H1 (cell line): ENCODE measurements around the gene DHRS7B. TPM values are rescaled to one million over a fixed set of nuclear protein-coding genes. Genes with fewer than 3 reads are reported as not detected.

Experiments
- ATF3 ChIP-seq: IDR thresholded peaks from 2 replicates; pipeline ENCODE4 v1.6.1; 2011; ENCODE audit warnings: low read depth, mild to moderate bottlenecking, low read length; ENCODE audit not compliant: insufficient read depth
- CBX5 ChIP-seq: fragments of 300-800, 300-1000 bp; sonication (generic); IDR thresholded peaks from 2 replicates; pipeline ENCODE4 v1.7.1; 2016; ENCODE audit warnings: antibody characterized with exemption, low read length, low read depth
- CBX8 ChIP-seq: fragments of 300-800, 300-1000 bp; sonication (generic); IDR thresholded peaks from 2 replicates; pipeline ENCODE4 v1.7.1; 2016; ENCODE audit warnings: low read depth, low read length, borderline replicate concordance
- CHD1 ChIP-seq: IDR thresholded peaks from 2 replicates; pipeline ENCODE4 v1.6.1; 2012; ENCODE audit warnings: low read depth, low read length, improper control_type of control experiment
- EP300 ChIP-seq, 2 experiments: IDR thresholded peaks; 1 replicate in 1 of 2; 2 replicates in 1 of 2; pipeline ENCODE4 v1.6.1; 2011 to 2012; ENCODE audit warnings: low read depth in 2 of 2, low read length in 2 of 2, mild to moderate bottlenecking in 2 of 2, borderline replicate concordance in 1 of 2, inconsistent platforms in 1 of 2, moderate library complexity in 1 of 2
- KDM1A ChIP-seq: fragments of 200-600, 300-600 bp; sonication (generic); IDR thresholded peaks from 2 replicates; pipeline ENCODE4 v1.7.1; 2016; ENCODE audit warnings: mild to moderate bottlenecking, low read length, borderline replicate concordance
- SIRT6 ChIP-seq: IDR thresholded peaks from one replicate; pipeline ENCODE4 v1.7.1; 2012; ENCODE audit warnings: low read length, inconsistent platforms
- polyA plus RNA-seq, 7 experiments: library from polyadenylated mRNA; depleted of rRNA in 3 of 7; stranded (reverse) in 5 of 7; unstranded in 2 of 7; fragments of >200 nt in 5 of 7; fragments of 200-250 nt in 2 of 7; gene quantifications; 1 replicate in 5 of 7; 2 replicates in 1 of 7; 4 replicates in 1 of 7; pipeline versions ENCODE4 v1.2.1 to v1.2.3, GENCODE V29; 2011 to 2013; ENCODE audit warnings: missing spikeins in 2 of 7, mixed read lengths in 2 of 7
- total RNA-seq: library from RNA; stranded (reverse); fragmentation: NEBNext Ultra II Directional; extraction: Animal tissue kit (Norgen Biotek cat#: 25700); gene quantifications from 2 replicates; pipeline ENCODE4 v1.2.1, GENCODE V29; 2021

DHRS7B gene
- total and polyA plus RNA-seq, 2 of the 8 experiments (the other 6 are each of a cell fraction or from before 2014, with no cell fraction given), result 11.0 to 27.9 TPM

- no peak for TF ChIP-seq ATF3
- no peak for TF ChIP-seq CBX5
- TF ChIP-seq CBX8, result no peak
- TF ChIP-seq EP300 (IDR thresholded peaks at IDR 0.05; ENCODE audit: borderline replicate concordance in 1 of 2, low read depth in 2 of 2, low read length in 2 of 2), result no peak
- TF ChIP-seq SIRT6, result no peak
- TF ChIP-seq CHD1, result no peak
- TF ChIP-seq KDM1A, result no peak
These were observed 46.8 kb downstream of the DHRS7B start (continued) for GRCh38 chr17:21173543-21173942.
